ENCODE results near the gene GAREM2.

Gene GAREM2

DNA sequence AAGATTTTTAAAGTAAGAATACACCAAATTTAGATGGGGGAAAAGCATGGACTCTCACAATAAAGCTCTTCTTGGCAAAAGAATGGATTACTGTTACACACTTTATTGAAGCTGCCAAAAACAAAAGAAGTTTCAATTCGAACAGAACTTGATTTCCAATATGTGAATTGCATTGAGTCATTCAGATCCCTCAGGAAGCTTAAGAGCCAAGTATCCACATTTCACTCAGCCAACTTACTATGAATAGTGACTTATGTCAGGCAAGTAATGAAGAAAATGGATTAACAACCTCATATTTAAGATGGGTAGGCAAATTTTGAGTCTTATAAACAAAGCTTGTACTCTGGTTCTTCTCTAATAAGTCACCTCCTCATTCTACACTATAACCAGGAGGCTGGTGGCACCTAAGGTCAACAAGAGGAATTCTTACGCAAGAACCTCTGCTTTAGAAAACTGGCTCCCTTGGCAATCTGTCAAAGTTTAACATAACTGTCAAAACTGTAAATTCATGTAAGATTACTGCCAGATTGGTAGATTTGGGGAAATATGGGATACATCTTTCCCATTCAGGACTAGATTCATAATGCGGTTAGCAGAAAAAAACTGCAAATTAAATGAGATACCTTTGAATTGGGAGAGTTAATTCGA, 65.5 kb downstream of the GAREM2 start:
- no peak for DNase-seq
